Effector CD4-positive, alpha-beta T cell (primary cell): ENCODE measurements around the gene TEDC2.

Source experiments
- DNase-seq: peaks from one replicate; pipeline ENCODE4 v3.0.0-alpha.2; 2020

Gene TEDC2

GRCh38 chr16:2497116-2497630 lies 37.3 kb downstream of the TEDC2 start:
- DNase-seq: no peak

DNA sequence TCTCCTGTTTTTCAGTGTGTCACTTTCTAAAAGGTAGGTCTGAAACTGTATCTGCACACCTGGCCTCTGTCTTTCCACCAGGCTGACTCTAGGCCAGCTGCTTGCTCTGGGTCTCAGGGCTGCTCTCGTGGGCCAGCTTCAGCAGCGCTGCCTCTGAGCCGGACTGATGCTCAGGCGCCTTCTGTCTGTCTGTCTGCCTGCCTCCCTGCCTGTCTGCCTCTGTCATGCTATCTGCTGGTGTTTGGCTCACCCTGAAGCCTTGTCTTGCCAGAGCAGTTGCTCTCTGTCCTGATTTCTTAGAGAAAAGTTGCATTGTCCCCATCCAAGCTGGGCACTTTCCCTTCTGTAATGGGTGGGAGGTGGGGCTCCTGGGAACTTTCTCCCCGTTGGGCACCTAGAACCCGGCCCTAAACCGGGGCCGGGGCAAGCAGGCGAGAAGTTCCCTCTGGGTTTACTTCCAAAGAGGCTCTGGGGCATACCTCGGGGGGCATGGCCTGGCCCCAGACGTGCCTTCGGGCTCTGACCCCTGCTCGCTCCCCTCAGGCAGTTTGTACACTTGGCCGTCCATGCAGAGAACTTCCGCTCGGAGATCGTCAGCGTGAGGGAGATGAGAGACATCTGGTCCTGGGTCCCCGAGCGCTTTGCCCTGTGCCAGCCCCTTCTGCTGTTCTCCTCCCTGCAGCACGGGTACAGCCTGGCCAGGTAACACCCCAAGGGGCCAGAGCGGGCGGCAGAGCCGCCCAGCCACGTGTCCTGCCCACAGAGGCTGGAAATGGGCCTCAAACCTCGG lies 38.0 kb downstream of the TEDC2 start:
- no peak for DNase-seq

DNA sequence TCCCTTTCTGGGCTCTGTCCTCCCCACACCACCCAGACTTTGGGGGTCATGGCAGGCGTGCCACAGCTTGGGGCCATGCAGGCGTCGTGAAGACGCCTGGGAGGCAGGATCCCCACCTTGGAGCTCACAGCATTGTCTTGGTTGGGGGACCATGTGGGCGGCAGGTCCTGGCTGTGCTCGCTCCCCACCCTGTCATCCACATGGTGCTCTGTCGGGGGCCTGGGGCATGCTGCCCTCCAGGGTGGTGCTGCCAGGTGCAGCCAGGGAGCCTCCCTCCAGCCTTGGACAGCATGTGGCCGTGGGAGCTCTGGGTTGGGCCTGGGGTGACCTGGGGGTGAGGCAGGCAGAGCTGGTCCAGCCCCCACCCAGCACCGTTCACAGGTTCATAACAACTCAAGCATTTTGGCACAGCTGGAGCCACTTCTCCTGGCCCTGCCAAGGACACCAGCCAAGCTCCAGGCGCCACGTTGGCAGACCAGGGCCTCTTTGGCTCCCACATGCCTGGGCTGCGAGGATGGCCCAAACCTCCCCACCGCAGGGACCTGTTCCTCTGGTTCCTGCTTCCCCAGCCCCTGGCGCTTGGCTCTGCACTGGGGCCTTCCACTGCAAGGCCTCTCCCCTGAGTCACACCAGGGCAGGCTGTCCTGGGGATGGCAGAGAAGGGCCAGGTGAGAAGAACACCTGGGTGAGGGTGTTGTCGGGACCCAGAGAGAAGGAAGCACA lies 38.8 kb downstream of the TEDC2 start:
- DNase-seq: no peak

DNA sequence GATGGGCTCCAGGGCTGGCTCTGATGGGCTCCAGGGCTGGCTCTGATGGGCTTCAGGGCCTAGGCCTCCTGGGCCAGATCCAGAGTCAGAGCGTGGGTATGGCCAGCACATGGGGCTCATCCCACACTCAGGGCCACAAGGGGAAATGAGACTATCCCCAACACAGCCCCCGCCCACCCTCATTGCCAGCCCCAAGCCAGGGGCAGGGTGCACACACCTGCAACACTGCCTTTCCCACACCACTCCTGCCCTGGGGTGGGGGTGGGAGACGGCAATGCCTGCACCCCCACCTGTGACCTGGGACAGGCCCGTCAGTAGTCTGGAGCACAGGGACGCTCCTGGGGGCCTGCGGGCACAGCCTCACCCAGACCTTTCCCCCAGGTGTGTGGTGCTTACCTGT lies 39.5 kb downstream of the TEDC2 start:
- no peak for DNase-seq

GRCh38 chr16:2499890-2500429 lies 40.1 kb downstream of the TEDC2 start:
- no peak for DNase-seq

DNA sequence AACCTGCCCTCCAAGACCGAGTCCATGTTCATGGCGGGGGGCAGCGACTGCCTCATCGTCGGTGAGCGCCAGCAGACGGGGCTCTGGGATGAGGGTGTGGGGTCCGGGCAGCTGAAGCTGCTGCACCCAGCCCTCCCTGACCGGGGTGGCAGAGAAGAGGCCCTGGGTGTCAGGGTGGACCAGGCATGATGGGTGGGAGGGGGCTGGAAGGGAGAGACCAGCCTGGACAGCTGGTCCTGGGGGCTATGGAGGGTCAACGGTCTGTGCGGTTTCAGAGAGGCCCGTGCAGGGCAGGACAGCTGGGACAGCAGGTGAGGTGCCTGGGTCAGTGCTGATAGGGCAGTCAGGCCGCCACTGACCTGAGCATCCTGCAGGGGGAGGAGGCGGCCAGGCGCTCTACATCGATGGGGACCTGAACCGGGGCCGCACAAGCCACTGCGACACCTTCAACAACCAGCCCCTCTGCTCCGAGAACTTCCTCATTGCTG lies 40.6 kb downstream of the TEDC2 start:
- no peak for DNase-seq

- DNase-seq: peak; percentile 66
Observed at GRCh38 chr16:2500918-2501750, 41.2 kb downstream of the TEDC2 start.

DNA sequence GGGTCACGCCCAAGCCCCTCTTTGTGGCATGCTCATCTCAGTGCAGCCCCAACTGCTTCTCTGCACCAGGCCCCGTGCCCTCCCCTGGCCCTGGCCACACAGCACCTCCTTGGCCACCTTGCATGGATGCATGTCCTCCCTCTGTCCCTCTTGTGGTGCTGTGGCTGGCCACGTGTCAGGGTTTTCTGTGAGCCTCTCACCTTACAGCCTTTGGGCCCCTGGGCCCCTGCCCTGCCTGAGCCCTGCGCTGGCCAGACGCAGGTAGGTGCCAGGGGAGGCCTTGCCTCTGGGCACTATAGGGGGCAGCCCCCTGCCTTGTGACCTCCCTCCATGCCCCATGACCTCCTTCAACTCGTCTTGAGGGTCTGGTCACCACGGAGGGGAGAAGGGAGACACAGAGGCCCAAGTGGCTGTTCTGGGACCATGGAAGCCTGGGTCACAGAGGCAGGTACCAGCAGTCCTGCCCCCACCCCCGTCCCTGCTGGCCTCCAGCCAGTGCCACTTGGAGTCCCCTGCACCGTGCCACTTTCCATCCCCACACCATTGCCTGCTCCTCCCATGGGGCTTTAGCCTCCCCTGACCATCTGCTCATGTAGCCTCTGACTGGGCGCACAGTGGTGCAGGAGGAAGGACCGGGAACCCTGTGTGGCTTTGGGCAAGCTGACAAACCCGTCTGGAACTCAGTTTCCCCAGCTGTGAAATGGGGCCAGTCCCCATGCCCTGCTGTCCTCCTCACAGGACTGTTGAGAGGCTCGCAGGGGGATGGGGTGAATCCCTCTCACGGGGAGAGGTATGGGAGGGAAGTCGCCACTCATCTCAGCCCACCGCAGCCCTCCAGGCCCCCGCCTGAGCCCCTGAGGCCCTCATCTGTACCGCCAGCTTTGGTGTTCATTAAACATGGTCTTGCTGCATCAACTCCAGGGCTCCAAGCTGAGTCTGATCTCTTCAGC lies 42.3 kb downstream of the TEDC2 start:
- no peak for DNase-seq

DNA sequence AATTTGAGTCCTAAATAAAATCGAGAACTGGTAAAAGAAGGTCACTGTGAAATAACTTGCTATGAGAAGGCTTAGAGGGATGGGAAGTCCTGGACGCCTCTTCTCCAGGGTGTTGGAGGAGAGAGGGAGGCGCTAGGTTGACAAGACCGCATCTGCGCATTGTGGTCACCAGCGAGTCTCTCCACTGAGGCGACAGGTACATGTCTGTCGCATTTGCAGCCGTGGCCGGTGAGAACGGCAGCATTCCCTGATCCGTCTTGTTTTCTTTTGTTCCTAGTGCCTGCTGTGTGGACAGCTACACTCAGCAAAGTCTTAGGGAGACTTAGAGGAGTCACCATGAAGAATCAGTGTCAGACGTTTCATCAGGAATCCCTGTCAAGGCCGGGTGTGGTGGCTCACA lies 45.8 kb downstream of the TEDC2 start:
- no peak for DNase-seq

DNA sequence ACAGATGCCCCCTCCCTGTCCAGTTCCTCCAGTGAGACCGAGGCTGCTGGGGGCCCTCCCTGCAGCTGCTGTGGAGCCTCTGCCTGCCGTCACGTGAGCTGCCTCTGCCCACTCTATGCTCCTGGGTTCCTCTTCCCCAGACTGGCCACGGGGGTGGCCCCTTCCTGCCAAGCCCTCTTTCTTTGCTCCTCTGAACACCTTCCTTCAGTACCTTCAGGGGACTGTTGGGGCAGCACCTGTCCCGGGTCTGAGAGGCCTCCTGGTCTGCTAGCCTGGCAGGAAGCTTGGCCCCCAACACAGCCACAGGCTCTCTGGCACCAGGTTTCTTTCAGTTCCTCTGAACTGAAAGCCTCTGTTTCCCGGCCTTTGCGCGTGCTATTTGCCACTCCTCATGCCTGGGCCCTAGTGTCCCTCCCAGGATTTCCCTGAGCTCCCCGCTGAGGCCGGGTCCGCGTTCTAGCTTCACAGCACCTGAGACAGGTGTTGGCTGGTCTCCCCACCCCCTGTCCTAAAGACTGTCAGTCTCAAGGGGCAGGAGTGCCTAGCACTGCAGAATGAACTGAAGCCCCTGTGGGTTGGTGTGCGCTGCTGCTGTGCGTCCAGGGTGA lies 47.2 kb downstream of the TEDC2 start:
- no peak for DNase-seq

- no peak for DNase-seq
Observed at GRCh38 chr16:2507665-2508064, 47.8 kb downstream of the TEDC2 start.

DNA sequence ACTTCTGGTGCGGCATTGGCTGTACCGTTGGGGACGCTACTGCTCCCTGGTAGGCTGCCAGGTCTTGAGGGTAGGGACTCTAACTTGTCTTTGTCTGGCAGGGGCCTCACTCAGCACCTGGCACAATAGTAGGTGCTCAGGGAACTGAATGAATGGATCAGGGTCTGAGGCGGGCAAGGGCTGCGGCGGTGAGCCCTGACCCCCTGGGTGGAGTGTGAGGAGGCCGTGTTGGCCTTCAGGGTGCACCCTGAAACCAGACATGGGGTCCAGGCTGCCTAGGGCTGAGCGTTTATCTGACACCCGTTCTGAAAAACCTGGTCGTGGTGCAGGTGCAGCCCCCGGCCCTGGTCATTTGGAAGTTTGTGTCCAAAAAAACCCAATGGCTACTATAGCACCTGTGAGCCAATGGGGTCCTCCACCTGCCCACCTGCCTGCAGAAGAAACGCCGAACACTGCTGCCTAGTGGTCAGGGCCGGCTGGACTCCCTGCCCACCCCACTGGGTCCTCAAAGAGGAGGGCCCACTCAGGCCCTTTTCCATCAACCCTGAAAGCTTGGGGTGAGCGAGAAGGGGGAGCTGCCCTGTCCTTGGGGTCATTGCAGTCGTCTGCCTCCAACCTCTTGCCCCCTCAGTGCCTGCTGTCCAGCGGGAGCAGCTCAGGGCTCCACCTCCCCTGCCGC lies 49.0 kb downstream of the TEDC2 start:
- no peak for DNase-seq

DNA sequence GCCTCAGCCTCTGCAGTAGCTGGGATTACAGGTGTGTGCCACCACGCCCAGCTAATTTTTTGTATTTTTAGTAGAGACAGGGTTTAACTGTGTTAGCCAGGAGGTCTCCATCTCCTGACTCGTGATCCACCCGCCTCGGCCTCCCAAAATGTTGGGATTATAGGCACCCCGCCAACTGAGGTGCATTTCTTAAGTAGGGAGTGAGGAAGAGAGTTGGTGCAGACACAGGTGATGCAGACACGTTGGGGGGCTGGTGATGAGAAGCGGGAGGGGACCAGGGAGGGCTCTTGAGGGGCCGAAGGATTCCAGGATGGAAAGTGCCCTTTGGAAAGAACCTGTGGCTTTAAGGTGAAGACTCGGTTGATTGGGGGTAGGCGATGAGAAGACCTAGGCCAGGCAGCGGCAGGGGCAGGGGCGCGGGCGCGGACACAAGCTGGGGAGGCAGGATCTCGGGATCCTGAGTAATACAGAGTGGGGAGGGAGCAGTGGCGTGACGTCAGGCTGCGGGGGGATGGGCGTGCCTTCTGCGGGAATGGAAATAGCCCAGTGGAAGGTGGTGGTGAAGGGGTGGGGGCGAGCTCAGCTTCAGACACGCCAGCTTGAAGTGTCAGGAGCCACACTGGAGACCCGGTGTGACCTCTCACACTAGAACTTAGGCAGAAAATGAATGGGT lies 51.4 kb downstream of the TEDC2 start:
- DNase-seq: no peak

DNA sequence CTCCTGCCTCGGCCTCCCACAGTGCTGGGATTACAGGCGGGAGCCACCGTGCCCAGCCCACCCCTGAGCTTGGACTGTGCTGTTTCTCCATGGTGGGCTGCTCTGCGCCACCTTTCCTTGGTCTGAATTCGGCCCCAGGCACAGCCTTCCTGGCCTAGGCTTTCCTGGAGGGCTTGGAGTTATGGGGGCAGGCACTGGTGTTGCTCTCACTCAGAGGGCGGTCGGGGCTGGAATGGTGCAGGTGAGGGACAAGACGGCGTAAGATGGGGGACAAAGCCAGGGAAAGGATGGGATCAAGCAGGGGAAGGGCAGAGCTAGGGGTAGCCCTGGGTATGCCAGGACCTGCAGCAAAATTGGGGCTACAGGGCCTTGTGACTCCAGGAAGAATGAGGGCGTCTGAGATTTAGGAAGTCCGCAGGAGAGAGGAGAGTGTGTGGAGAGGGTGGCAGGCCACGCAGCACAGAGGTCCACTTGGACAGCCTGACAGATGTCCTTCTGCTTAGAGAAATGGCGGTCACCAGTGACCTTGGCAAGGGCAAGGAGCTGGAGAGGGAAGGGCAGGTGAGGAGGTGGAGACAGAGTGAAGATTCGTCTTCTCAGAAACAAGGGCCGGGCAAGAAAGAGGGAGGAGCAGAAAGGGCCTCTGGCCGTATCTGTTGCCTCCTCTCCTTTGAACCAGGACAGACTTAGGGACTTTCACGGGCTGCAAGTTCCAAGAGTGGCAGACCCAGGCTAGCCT lies 52.3 kb downstream of the TEDC2 start:
- DNase-seq: no peak

GRCh38 chr16:2512735-2513404 lies 53.0 kb downstream of the TEDC2 start:
- no peak for DNase-seq

GRCh38 chr16:2513405-2514332 lies 53.8 kb downstream of the TEDC2 start, which contains the start of gene ATP6V0C:
Gene ATP6V0C, plus strand, starts transcription at chr16:2513952. Its CDS starts 152 bp downstream, at chr16:2514104.
- DNase-seq: peak; percentile 86
